BE2C (cell line): ENCODE measurements around the gene TESK2.

Source experiments
- DNase-seq: peaks from one replicate; pipeline ENCODE4 v3.0.0-alpha.2; 2020
- H3K27me3 ChIP-seq: fragments of 250-450 bp; sonication (Bioruptor Pico); 2 replicates; pipeline ENCODE4 v1.5.1; 2020; ENCODE audit warnings: mild to moderate bottlenecking
- H3K36me3 ChIP-seq: fragments of 250-450 bp; sonication (Bioruptor Pico); 2 replicates; pipeline ENCODE4 v1.5.1; 2020; ENCODE audit warnings: mild to moderate bottlenecking
- H3K4me1 ChIP-seq: fragments of 250-450 bp; sonication (Bioruptor Pico); 2 replicates; pipeline ENCODE4 v1.5.1; 2020
- H3K4me3 ChIP-seq: 2 replicates; pipeline ENCODE4 v1.5.1; 2011; ENCODE audit warnings: low read depth, low read length
- H3K9me3 ChIP-seq: fragments of 250-450 bp; sonication (Bioruptor Pico); 2 replicates; pipeline ENCODE4 v1.5.1; 2020
- TF ChIP-seq, protein P1 (sequence below): IDR thresholded peaks from 2 replicates; pipeline ENCODE4 v1.5.1; 2012; ENCODE audit warnings: mild to moderate bottlenecking, low read depth, low read length

The TESK2 gene

DNA sequence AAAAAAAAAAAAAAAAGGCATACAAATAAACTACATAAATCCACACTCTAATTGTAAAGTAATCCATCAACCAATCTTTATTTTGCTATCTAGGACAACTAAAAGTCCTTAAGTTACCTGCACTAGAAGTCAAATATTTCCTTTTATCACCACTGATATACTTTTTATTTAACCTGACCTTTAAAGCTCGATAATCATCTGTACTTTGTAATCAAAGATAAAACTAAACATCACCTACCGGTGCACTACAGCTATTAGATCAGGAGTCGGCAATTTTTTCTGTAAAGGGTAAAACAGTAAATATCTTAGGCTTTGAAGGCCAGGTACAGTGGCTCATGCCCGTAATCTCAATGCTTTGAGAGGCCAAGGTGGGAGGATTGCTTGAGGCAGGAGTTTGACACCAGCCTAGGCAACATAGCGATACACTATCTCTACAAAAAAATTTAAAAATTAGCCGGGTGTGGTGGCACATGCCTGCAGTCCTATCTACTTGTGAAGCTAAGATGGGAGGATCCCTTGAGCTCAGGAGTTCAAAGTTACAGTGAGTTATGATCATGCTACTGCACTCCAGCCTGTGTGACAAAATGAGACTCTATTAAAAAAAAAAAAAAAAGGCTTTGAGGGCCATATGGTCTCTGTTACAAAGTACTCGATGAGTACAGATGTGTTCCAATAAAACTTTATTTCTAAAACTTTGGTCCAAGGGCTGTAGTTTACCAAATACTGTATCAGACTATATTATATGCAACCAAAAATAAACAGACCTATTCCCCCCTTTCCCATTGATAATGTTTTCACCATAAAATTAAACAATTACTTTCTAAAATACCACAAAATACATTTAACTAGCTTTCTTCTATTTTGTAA is 47.1 kb downstream of the TESK2 start:
- no peaks in the 10 kb centered on the region for H3K27me3 ChIP-seq
- H3K9me3 ChIP-seq = no peaks in the 10 kb centered on the region
- H3K36me3 ChIP-seq = no peaks in the 10 kb centered on the region
- no peaks in the 10 kb centered on the region for H3K4me1 ChIP-seq
- H3K4me3 ChIP-seq = no peak overlapping the region
- TF ChIP-seq, protein P1, sequence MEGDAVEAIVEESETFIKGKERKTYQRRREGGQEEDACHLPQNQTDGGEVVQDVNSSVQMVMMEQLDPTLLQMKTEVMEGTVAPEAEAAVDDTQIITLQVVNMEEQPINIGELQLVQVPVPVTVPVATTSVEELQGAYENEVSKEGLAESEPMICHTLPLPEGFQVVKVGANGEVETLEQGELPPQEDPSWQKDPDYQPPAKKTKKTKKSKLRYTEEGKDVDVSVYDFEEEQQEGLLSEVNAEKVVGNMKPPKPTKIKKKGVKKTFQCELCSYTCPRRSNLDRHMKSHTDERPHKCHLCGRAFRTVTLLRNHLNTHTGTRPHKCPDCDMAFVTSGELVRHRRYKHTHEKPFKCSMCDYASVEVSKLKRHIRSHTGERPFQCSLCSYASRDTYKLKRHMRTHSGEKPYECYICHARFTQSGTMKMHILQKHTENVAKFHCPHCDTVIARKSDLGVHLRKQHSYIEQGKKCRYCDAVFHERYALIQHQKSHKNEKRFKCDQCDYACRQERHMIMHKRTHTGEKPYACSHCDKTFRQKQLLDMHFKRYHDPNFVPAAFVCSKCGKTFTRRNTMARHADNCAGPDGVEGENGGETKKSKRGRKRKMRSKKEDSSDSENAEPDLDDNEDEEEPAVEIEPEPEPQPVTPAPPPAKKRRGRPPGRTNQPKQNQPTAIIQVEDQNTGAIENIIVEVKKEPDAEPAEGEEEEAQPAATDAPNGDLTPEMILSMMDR = no peak
- no peak for DNase-seq

DNA sequence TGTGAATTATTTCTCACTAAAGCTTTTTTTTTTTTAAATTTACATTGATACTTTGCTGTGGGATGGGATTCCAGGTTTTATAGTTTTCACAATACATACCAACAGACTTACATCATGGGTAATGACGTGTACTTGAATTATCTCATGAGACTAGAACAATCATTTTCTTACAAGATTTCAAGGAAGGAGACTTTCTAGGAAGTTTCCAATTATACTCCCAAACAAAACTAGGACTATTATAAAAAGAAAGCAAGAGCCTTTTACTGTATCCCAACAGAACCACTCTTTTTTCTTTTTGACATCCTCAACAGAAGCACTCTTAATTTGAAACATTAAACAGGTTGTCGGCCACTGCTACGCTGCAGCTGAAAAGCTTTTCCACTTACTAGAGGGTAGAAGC is 48.7 kb downstream of the TESK2 start:
- no peaks in the 10 kb centered on the region for H3K36me3 ChIP-seq

DNA sequence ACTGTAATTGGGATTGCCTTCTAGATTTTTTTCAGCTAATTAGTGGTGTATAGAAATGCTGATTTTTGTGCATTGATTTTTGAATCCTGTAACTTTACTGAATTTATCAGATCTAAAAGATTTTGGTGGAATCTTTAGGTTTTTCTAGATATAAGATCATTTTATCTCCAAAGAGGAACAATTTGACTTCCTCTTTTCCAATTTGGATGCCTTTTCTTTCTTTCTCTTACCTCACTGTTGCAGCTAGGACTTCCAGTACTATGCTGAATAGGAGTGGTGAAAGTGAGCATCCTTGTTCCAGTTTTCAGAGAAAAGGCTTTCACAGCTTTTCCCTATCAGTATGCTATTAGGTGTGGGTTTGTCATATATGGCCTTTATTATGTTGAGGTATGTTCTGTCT is 53.6 kb downstream of the TESK2 start:
- Histone ChIP-seq H3K4me1 (no peaks in the 10 kb centered on the region), H3K9me3 (no peaks in the 10 kb centered on the region), H3K4me3 (no peak overlapping the region), H3K27me3 (no peaks in the 10 kb centered on the region), H3K36me3 (no peaks in the 10 kb centered on the region)
- TF ChIP-seq, protein P1 = no peak
- DNase-seq = no peak

More for the DNA sequence above, 48.7 kb downstream of the TESK2 start:
- TF ChIP-seq, protein P1 = no peak
- Histone ChIP-seq H3K9me3 (no peaks in the 10 kb centered on the region), H3K4me1 (no peaks in the 10 kb centered on the region), H3K27me3 (no peaks in the 10 kb centered on the region), H3K4me3 (no peak overlapping the region)
- no peak for DNase-seq

DNA sequence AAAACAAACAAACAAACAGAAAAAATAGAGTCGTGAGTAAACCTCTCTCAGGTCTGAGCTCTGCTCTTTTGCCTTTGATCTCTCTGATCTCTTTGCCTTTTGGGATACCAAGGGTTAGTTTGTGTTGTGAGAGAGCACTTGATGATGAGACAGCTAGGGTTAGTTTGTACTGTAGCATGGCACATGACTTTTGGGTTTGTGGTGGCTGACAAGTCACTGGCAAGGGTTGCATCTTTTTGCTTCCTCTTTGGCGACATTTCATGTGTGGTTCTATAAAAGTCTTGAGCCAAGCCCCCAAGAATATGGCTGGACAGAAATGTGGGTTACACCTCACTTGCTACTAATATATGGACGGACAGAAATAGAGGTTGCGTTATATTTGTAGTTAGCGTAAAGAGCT is 60.5 kb downstream of the TESK2 start:
- TF ChIP-seq, protein P1 = no peak
- H3K27me3 ChIP-seq = no peaks in the 10 kb centered on the region
- no peaks in the 10 kb centered on the region for H3K36me3 ChIP-seq
- no peak overlapping the region for H3K4me3 ChIP-seq
- no peaks in the 10 kb centered on the region for H3K9me3 ChIP-seq
- no peaks in the 10 kb centered on the region for H3K4me1 ChIP-seq
- no peak for DNase-seq

DNA sequence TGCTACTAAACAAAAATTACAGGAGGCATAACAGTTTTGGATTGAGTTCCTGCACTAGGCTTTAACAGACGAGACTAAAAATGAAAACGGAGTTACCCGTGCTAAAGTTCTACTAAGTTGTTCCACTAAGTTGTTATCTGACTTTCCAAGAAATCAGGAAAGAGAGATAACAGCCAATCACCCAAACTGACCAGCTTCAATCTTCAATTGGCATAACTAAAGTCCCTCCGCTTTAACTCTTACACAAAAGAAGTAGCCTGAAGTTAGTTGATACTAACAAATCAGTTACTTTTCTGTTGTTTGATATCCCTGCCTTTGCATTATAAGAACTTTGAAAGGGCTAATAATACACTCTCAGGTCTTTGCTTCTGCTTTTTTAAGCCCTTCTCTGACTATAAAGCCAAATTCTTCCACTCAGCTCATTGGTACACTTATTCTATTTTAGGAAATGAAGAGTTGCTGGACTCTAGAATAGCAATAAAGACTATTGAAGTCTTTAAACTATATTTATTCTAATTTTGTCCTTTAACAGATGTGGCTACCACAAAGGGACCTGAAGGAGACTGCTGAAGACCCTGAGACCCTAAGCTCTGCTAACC is 61.3 kb downstream of the TESK2 start:
- TF ChIP-seq, protein P1 = no peak
- Histone ChIP-seq H3K4me1 (no peaks in the 10 kb centered on the region), H3K4me3 (no peak overlapping the region), H3K27me3 (no peaks in the 10 kb centered on the region), H3K36me3 (no peaks in the 10 kb centered on the region), H3K9me3 (no peaks in the 10 kb centered on the region)
- DNase-seq = no peak
